ENCODE measurements around the gene KLF9.

DNA sequence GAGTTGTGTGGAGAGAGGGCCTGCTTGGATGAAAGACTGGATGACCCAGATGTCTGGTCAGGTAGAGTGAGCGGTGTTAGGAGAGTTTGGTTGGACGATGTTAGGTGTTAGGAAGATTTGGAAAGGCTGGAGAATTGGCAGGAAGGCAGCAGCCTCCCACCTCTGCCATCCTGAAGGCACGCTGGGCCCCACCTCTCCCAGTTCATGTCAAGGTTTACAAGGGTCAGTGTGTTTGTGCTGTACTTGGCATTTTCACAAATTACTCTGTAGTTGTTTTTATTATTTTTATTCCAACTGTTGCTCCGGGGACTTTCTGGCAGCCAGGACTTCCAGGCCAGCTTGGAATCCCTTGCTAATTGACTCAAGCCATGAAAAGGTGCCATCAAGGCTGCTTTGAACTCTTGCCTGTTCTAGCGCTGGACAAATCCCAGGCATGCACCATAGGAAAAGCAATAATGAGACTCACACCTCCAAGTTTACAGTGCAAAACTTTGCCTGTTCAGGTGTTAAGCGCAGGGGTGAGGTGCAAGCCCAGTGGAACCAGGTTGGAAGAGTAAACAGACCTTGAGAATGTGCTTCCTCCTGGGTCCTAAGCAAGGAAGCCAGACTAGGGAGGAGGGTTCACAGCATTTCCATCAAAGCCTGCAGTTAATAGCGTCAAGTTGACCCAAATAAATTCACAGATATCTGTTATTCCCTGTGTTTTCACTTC, 41.7 kb upstream of the KLF9 start:
- TF ChIP-seq, protein P1, sequence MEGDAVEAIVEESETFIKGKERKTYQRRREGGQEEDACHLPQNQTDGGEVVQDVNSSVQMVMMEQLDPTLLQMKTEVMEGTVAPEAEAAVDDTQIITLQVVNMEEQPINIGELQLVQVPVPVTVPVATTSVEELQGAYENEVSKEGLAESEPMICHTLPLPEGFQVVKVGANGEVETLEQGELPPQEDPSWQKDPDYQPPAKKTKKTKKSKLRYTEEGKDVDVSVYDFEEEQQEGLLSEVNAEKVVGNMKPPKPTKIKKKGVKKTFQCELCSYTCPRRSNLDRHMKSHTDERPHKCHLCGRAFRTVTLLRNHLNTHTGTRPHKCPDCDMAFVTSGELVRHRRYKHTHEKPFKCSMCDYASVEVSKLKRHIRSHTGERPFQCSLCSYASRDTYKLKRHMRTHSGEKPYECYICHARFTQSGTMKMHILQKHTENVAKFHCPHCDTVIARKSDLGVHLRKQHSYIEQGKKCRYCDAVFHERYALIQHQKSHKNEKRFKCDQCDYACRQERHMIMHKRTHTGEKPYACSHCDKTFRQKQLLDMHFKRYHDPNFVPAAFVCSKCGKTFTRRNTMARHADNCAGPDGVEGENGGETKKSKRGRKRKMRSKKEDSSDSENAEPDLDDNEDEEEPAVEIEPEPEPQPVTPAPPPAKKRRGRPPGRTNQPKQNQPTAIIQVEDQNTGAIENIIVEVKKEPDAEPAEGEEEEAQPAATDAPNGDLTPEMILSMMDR (IDR thresholded peaks at IDR 0.05), result no peak
- TF ChIP-seq POLR2AphosphoS5 (IDR thresholded peaks at IDR 0.05), result no peak
- no peak for TF ChIP-seq POLR2A (IDR thresholded peaks at IDR 0.05)
